HepG2 (cell line): ENCODE results near the gene TAT. TPM values are rescaled to one million over a fixed set of nuclear protein-coding genes. Genes with fewer than 3 reads are reported as not detected.

ENCODE experiments used
- BORCS8-MEF2B ChIP-seq: sonication (generic); formaldehyde crosslinking; IDR thresholded peaks from 2 replicates; pipeline ENCODE4 v1.8.0; 2022; ENCODE audit warnings: mild to moderate bottlenecking, missing genetic modification reagents
- IKZF1 ChIP-seq: fragments of 450-650 bp; IDR thresholded peaks from 2 replicates; pipeline ENCODE4 v1.7.1; 2016
- KLF6 ChIP-seq: IDR thresholded peaks from 2 replicates; pipeline ENCODE4 v1.8.0; 2016; ENCODE audit warnings: missing biosample characterization, missing genetic modification reagents
- NR2F6 ChIP-seq, 2 experiments: IDR thresholded peaks; 2 replicates each; pipeline ENCODE4 v1.6.1; 2016; ENCODE audit warnings: antibody characterized with exemption in 1 of 2, mild to moderate bottlenecking in 1 of 2
- PHB2 ChIP-seq: fragments of 450-650 bp; IDR thresholded peaks from 2 replicates; pipeline ENCODE4 v1.6.1; 2018; ENCODE audit not compliant: partially characterized antibody
- RBFOX2 ChIP-seq: fragments of 200-400 bp; formaldehyde crosslinking; IDR thresholded peaks from 2 replicates; pipeline ENCODE4 v1.6.1; 2017; ENCODE audit warnings: low read depth, mild to moderate bottlenecking, low read length
- REXO4 ChIP-seq: sonication (generic); formaldehyde crosslinking; IDR thresholded peaks from 2 replicates; pipeline ENCODE4 v1.8.0; 2022; ENCODE audit warnings: missing genetic modification reagents, mild to moderate bottlenecking, borderline replicate concordance
- SMARCC2 ChIP-seq: fragments of 450-650 bp; IDR thresholded peaks from 2 replicates; pipeline ENCODE4 v1.6.1; 2017; ENCODE audit warnings: antibody characterized with exemption, mild to moderate bottlenecking
- TARDBP ChIP-seq: sonication (generic); formaldehyde crosslinking; IDR thresholded peaks from 2 replicates; pipeline ENCODE4 v1.8.0; 2022; ENCODE audit warnings: mild to moderate bottlenecking, missing genetic modification reagents
- TGIF2 ChIP-seq: IDR thresholded peaks from 2 replicates; pipeline ENCODE4 v1.6.1; 2016; ENCODE audit warnings: control low read depth, missing compliant biosample characterization
- ZNF430 ChIP-seq: sonication (generic); formaldehyde crosslinking; IDR thresholded peaks from 2 replicates; pipeline ENCODE4 v1.9.0; 2021; ENCODE audit warnings: mild to moderate bottlenecking, missing genetic modification reagents
- polyA plus RNA-seq, 8 experiments: library from polyadenylated mRNA; depleted of rRNA in 3 of 8; stranded (reverse) in 7 of 8; unstranded in 1 of 8; fragments of >200 nt; fragmentation: Illumina TruSeq in 4 of 8; extraction: Trizol in 4 of 8; gene quantifications; 2 replicates each; pipeline versions ENCODE4 v1.2.1 to v1.2.3, GENCODE V29; 2011 to 2016; ENCODE audit warnings: low read depth in 4 of 8, missing spikeins in 1 of 8, mixed read lengths in 1 of 8; ENCODE audit not compliant: insufficient read depth in 1 of 8
- total RNA-seq, 5 experiments: library from RNA; depleted of rRNA; stranded (reverse); fragments of >200 nt; fragmentation: Illumina TruSeq; extraction: Trizol; gene quantifications; 2 replicates each; pipeline ENCODE4 v1.2.3, GENCODE V29; 2016; ENCODE audit warnings: low read depth in 1 of 5
- TF ChIP-seq, protein P1 (sequence below): sonication (generic); formaldehyde crosslinking; IDR thresholded peaks from 2 replicates; pipeline ENCODE4 v1.4.0; 2020; ENCODE audit warnings: missing genetic modification reagents
- TF ChIP-seq, protein P2 (sequence below): sonication (generic); formaldehyde crosslinking; IDR thresholded peaks from 2 replicates; pipeline ENCODE4 v1.4.0; 2020; ENCODE audit warnings: mild to moderate bottlenecking, low read depth, missing genetic modification reagents
- TF ChIP-seq, protein P3 (sequence below): sonication (generic); formaldehyde crosslinking; IDR thresholded peaks from 2 replicates; pipeline ENCODE4 v1.4.0; 2020; ENCODE audit warnings: mild to moderate bottlenecking, missing genetic modification reagents
- TF ChIP-seq, protein P4 (sequence below): sonication (generic); formaldehyde crosslinking; IDR thresholded peaks from 2 replicates; pipeline ENCODE4 v1.5.0; 2020; ENCODE audit warnings: missing genetic modification reagents
- TF ChIP-seq, protein P5 (sequence below): IDR thresholded peaks from 2 replicates; pipeline ENCODE4 v1.6.1; 2012; ENCODE audit warnings: low read depth, low read length, improper control_type of control experiment
- TF ChIP-seq, protein P6 (sequence below): fragments of 450-650 bp; IDR thresholded peaks from 2 replicates; pipeline ENCODE4 v1.6.1; 2017; ENCODE audit warnings: mild to moderate bottlenecking

TAT gene
- total and polyA plus RNA-seq, 2 of the 13 experiments (the other 11 are each of a cell fraction or from before 2014, with no cell fraction given), result 1.6 to 5.8 TPM

DNA sequence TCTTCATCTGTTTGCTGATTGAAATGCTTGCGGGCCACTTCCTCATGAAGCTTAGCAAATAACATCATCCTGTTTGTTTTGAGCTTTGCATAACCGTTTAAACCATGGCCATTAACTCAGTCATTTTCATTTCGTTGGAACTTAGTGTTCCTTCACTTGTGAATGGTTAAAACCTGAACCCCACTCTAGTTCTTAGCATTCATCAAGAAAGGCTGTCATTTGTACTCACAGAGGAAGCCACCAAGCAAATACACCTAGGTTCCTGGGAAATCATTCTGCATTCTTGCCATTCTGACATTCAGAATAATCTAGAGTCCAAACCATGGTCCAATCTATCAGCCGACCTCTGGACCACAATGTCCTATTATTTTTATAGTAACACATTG, 8.4 kb upstream of the TAT start (continued):
- TF ChIP-seq, protein P1, sequence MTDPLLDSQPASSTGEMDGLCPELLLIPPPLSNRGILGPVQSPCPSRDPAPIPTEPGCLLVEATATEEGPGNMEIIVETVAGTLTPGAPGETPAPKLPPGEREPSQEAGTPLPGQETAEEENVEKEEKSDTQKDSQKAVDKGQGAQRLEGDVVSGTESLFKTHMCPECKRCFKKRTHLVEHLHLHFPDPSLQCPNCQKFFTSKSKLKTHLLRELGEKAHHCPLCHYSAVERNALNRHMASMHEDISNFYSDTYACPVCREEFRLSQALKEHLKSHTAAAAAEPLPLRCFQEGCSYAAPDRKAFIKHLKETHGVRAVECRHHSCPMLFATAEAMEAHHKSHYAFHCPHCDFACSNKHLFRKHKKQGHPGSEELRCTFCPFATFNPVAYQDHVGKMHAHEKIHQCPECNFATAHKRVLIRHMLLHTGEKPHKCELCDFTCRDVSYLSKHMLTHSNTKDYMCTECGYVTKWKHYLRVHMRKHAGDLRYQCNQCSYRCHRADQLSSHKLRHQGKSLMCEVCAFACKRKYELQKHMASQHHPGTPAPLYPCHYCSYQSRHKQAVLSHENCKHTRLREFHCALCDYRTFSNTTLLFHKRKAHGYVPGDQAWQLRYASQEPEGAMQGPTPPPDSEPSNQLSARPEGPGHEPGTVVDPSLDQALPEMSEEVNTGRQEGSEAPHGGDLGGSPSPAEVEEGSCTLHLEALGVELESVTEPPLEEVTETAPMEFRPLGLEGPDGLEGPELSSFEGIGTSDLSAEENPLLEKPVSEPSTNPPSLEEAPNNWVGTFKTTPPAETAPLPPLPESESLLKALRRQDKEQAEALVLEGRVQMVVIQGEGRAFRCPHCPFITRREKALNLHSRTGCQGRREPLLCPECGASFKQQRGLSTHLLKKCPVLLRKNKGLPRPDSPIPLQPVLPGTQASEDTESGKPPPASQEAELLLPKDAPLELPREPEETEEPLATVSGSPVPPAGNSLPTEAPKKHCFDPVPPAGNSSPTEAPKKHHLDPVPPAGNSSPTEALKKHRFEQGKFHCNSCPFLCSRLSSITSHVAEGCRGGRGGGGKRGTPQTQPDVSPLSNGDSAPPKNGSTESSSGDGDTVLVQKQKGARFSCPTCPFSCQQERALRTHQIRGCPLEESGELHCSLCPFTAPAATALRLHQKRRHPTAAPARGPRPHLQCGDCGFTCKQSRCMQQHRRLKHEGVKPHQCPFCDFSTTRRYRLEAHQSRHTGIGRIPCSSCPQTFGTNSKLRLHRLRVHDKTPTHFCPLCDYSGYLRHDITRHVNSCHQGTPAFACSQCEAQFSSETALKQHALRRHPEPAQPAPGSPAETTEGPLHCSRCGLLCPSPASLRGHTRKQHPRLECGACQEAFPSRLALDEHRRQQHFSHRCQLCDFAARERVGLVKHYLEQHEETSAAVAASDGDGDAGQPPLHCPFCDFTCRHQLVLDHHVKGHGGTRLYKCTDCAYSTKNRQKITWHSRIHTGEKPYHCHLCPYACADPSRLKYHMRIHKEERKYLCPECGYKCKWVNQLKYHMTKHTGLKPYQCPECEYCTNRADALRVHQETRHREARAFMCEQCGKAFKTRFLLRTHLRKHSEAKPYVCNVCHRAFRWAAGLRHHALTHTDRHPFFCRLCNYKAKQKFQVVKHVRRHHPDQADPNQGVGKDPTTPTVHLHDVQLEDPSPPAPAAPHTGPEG (CRISPR knock-in tag), result no peak
- TF ChIP-seq TARDBP (peak; percentile 75; the same call in 1 of the 2 replicates), KLF6 (no peak), RBFOX2 (peak; percentile 57; the same call in 1 of the 2 replicates), TGIF2 (no peak), SMARCC2 (no peak), PHB2 (no peak), BORCS8-MEF2B (no peak), IKZF1 (no peak), REXO4 (CRISPR knock-in tag) (no peak), ZNF430 (CRISPR knock-in tag) (no peak), NR2F6 (IDR thresholded peaks at IDR 0.05) (no peak), NR2F6 (CRISPR knock-in tag; IDR thresholded peaks at IDR 0.05) (0 out of 2 replicates have a peak, but pooled peaks have one; percentile 14)
- TF ChIP-seq, protein P2, sequence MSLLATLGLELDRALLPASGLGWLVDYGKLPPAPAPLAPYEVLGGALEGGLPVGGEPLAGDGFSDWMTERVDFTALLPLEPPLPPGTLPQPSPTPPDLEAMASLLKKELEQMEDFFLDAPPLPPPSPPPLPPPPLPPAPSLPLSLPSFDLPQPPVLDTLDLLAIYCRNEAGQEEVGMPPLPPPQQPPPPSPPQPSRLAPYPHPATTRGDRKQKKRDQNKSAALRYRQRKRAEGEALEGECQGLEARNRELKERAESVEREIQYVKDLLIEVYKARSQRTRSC (CRISPR knock-in tag), result no peak
- TF ChIP-seq, protein P3, sequence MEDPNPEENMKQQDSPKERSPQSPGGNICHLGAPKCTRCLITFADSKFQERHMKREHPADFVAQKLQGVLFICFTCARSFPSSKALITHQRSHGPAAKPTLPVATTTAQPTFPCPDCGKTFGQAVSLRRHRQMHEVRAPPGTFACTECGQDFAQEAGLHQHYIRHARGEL (CRISPR knock-in tag), result no peak
- TF ChIP-seq, protein P4, sequence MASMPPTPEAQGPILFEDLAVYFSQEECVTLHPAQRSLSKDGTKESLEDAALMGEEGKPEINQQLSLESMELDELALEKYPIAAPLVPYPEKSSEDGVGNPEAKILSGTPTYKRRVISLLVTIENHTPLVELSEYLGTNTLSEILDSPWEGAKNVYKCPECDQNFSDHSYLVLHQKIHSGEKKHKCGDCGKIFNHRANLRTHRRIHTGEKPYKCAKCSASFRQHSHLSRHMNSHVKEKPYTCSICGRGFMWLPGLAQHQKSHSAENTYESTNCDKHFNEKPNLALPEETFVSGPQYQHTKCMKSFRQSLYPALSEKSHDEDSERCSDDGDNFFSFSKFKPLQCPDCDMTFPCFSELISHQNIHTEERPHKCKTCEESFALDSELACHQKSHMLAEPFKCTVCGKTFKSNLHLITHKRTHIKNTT, result no peak
- TF ChIP-seq, protein P5, sequence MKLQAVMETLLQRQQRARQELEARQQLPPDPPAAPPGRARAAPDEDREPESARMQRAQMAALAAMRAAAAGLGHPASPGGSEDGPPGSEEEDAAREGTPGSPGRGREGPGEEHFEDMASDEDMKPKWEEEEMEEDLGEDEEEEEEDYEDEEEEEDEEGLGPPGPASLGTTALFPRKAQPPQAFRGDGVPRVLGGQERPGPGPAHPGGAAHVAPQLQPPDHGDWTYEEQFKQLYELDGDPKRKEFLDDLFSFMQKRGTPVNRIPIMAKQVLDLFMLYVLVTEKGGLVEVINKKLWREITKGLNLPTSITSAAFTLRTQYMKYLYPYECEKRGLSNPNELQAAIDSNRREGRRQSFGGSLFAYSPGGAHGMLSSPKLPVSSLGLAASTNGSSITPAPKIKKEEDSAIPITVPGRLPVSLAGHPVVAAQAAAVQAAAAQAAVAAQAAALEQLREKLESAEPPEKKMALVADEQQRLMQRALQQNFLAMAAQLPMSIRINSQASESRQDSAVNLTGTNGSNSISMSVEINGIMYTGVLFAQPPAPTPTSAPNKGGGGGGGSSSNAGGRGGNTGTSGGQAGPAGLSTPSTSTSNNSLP, result no peak; the same call in 1 of the 2 replicates
- TF ChIP-seq, protein P6, sequence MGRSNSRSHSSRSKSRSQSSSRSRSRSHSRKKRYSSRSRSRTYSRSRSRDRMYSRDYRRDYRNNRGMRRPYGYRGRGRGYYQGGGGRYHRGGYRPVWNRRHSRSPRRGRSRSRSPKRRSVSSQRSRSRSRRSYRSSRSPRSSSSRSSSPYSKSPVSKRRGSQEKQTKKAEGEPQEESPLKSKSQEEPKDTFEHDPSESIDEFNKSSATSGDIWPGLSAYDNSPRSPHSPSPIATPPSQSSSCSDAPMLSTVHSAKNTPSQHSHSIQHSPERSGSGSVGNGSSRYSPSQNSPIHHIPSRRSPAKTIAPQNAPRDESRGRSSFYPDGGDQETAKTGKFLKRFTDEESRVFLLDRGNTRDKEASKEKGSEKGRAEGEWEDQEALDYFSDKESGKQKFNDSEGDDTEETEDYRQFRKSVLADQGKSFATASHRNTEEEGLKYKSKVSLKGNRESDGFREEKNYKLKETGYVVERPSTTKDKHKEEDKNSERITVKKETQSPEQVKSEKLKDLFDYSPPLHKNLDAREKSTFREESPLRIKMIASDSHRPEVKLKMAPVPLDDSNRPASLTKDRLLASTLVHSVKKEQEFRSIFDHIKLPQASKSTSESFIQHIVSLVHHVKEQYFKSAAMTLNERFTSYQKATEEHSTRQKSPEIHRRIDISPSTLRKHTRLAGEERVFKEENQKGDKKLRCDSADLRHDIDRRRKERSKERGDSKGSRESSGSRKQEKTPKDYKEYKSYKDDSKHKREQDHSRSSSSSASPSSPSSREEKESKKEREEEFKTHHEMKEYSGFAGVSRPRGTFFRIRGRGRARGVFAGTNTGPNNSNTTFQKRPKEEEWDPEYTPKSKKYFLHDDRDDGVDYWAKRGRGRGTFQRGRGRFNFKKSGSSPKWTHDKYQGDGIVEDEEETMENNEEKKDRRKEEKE, result no peak
